Activated CD8-positive, alpha-beta T cell treated with anti-CD3 and anti-CD28 coated beads for 36 hours (primary cell): ENCODE results near the gene CYP27B1. TPM values are rescaled to one million over a fixed set of nuclear protein-coding genes. Genes with fewer than 3 reads are reported as not detected.
"Not testable (repeated sequence)": the region's sequence is repeated elsewhere in the genome, so short reads cannot be mapped to it uniquely, and the experiment has no call there.

Experiments
- ATAC-seq: fragments of 200-7000 bp; cut with Tn5 transposase; one replicate; pipeline ENCODE4 v1.10.0; 2021; ENCODE audit warnings: mild to moderate bottlenecking, moderate library complexity
- CTCF ChIA-PET: fragments of 350-600 bp; sonication (Branson Sonifier 250); formaldehyde crosslinking; loops from one replicate; lab custom pipeline; 2021; ENCODE audit warnings: antibody characterized with exemption; lab: Charles Lee
- POLR2A ChIA-PET: fragments of 350-600 bp; sonication (Branson Sonifier 250); formaldehyde crosslinking; loops from one replicate; lab custom pipeline; 2021; ENCODE audit warnings: antibody characterized with exemption; lab: Charles Lee
- DNase-seq: peaks from one replicate; pipeline ENCODE4 v3.0.0-alpha.2; 2020
- H3K27ac Mint-ChIP-seq: one replicate; pipeline ENCODE4 v1.8.0; 2021; ENCODE audit warnings: mild to moderate bottlenecking, mixed read lengths
- H3K27me3 Mint-ChIP-seq: one replicate; pipeline ENCODE4 v1.8.0; 2021; ENCODE audit warnings: mixed read lengths
- H3K36me3 Mint-ChIP-seq: one replicate; pipeline ENCODE4 v1.8.0; 2021; ENCODE audit warnings: low read depth, mixed read lengths
- H3K4me1 Mint-ChIP-seq: one replicate; pipeline ENCODE4 v1.8.0; 2021; ENCODE audit warnings: low read depth, mixed read lengths
- H3K4me3 Mint-ChIP-seq: one replicate; pipeline ENCODE4 v1.8.0; 2021; ENCODE audit warnings: mild to moderate bottlenecking, moderate library complexity, mixed read lengths
- H3K9me3 Mint-ChIP-seq: one replicate; pipeline ENCODE4 v1.8.0; 2021; ENCODE audit warnings: mixed read lengths
- intact Hi-C: fragments of 100-400 bp; cut with micrococcal nuclease; formaldehyde crosslinking; loops from one replicate; pipeline ENCODE4 v1.10.0; 2022
- total RNA-seq, 2 experiments: library from RNA; stranded (reverse); gene quantifications; one replicate each; pipeline ENCODE4 v1.2.3, GENCODE V29; 2021
- TF ChIP-seq, protein P1 (sequence below): fragments of 200-600 bp; IDR thresholded peaks from one replicate; pipeline ENCODE4 v1.8.0; 2022; ENCODE audit warnings: antibody characterized with exemption, mild to moderate bottlenecking

Gene CYP27B1
- total RNA-seq, 2 experiments from 2014 or later = 7.6 to 7.9 TPM

DNA sequence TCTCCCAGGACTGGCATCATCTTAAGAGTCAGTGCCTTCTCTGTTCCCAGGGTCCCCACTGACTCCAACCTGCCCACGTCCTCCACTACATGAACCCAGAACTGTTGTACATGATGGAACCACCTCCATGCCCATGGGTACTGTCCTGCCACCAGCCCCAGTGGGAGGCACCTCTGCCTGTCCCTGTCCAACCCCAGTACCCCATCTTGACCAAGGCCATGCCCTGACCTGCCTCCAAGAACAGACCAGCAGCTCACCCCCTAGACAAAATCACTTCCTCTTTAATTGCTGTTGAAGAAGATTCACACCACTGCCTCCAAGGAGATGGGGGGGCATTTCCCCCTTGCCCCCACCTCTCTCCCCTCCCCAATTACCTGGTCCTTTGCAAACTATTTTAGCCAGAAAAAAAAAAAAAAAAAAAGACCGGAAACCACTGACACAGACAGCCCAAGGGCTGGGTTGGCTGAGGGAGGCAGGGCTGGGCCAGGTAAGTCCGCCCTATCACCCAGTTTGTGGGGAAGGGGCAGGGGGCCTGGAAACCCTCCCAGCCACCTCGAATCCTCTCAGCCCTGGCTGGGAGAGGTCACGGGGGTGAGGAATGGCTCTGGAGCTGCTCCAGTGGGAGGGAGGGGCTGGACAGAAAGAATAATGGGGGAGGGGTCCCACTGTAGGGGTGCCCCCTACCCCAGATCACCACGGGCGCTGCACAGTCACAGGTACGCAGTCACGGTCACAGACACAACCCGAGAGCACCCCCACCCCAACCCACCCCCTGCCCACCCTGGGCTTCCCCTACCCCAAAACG is 41.7 kb downstream of the CYP27B1 start:
- peaks cover 6% of the 10 kb centered on the region for H3K4me1 Mint-ChIP-seq
- intact Hi-C loops = no loop called here
- CTCF ChIA-PET = interaction anchor here (1.4 to 1.5 kb wide), 2 partner anchors 16 to 69 kb away, joined by 3 to 8 read pairs; no protein-coding TSS in a partner anchor
- POLR2A ChIA-PET = interaction anchor here (0.9 to 1.4 kb wide), 5 partner anchors 12 to 150 kb away, joined by 3 read pairs; partner anchors contain the start of gene OS9
- H3K9me3 Mint-ChIP-seq = no peaks in the 10 kb centered on the region
- no peak for ATAC-seq
- TF ChIP-seq, protein P1, sequence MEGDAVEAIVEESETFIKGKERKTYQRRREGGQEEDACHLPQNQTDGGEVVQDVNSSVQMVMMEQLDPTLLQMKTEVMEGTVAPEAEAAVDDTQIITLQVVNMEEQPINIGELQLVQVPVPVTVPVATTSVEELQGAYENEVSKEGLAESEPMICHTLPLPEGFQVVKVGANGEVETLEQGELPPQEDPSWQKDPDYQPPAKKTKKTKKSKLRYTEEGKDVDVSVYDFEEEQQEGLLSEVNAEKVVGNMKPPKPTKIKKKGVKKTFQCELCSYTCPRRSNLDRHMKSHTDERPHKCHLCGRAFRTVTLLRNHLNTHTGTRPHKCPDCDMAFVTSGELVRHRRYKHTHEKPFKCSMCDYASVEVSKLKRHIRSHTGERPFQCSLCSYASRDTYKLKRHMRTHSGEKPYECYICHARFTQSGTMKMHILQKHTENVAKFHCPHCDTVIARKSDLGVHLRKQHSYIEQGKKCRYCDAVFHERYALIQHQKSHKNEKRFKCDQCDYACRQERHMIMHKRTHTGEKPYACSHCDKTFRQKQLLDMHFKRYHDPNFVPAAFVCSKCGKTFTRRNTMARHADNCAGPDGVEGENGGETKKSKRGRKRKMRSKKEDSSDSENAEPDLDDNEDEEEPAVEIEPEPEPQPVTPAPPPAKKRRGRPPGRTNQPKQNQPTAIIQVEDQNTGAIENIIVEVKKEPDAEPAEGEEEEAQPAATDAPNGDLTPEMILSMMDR = no peak
- no peak overlapping the region for H3K4me3 Mint-ChIP-seq
- DNase-seq = no peak
- H3K36me3 Mint-ChIP-seq = peaks cover 25% of the 10 kb centered on the region
- H3K27me3 Mint-ChIP-seq = no peaks in the 10 kb centered on the region
- H3K27ac Mint-ChIP-seq = no peak overlapping the region

DNA sequence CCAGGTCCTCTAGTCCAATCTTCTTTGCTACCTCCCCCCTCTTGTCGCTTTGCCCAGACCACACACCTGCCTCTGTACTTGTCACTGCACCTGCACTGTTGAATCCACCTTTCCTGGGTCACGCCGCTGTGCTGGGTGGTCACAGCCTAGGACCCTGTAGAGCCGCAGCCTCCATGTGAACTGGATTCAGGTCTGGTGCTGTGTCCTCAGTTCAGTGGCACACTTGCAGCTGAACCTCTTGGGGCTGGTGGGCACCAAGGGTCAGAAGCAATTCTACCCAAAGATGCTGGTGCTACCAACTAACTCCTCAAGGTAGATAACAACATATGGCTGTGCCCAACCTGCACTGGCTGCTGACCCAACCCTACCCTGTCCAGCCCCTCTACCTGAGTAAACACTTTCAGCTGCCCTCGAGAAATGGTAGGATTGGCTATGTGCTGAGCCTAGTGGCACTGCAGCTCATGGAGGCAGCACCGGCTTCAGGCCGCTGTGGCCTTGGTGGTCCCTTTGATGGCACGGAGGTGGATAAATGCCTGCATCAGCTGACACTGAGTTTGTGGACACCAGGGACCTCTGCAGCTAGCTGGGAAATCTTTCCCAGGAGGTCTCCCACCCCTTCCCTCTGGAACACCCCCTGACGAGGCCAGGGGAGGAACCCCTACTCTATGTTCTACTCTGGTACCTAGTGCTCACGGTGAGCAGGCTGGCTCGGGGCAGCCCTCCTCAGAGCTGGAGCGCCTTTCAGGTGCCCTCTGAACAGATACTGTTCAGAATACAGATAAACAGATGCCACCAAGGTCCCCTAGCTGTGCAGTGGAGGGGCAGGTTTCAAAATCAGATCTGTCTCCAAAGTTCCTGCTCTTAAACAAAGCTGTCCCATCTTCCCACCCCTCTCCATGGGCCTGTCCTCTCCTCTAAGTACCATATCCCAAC is 42.6 kb downstream of the CYP27B1 start:
- Mint-ChIP-seq H3K4me1 (peaks cover 6% of the 10 kb centered on the region), H3K36me3 (peaks cover 23% of the 10 kb centered on the region), H3K9me3 (no peaks in the 10 kb centered on the region), H3K27ac (no peak overlapping the region), H3K4me3 (no peak overlapping the region), H3K27me3 (no peaks in the 10 kb centered on the region)
- TF ChIP-seq, protein P1 = no peak
- ChIA-PET CTCF (interaction anchor here (1.8 kb wide), 1 partner anchor 12 kb away, joined by 4 read pairs; no protein-coding TSS in a partner anchor), POLR2A (interaction anchor here (0.9 to 1.5 kb wide), 8 partner anchors 12 to 162 kb away, joined by 3 to 4 read pairs (median 3); partner anchors contain the start of genes OS9 and TSPAN31)
- no peak for DNase-seq
- peak; percentile 21 for ATAC-seq
- intact Hi-C loops = no loop called here

DNA sequence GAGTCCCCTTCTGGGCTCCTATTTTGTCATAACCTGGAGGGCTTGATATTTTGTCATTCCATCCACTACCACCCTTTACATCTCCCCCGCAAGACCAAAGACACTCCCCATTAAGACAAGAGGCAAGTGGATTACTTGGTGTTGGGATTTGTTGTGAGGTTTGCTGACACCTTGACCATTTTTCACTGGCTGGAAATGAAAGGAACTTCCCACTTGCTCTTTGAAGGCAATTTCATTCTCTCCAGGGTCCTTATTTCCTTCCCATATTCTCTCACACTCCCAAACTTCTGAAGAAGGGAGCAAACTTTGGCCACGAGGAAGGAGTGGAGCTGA is 43.3 kb downstream of the CYP27B1 start:
- H3K9me3 Mint-ChIP-seq = no peaks in the 10 kb centered on the region
- H3K27ac Mint-ChIP-seq = no peak overlapping the region
- peaks cover 6% of the 10 kb centered on the region for H3K4me1 Mint-ChIP-seq
- ChIA-PET CTCF (interaction anchor here (0.8 to 1.8 kb wide), 4 partner anchors 10 to 19 kb away, joined by 3 to 4 read pairs (median 3); no protein-coding TSS in a partner anchor), POLR2A (interaction anchor here (0.9 to 1.5 kb wide), 6 partner anchors 17 to 161 kb away, joined by 3 to 4 read pairs (median 3); partner anchors contain the start of genes OS9 and TSPAN31)
- H3K27me3 Mint-ChIP-seq = no peaks in the 10 kb centered on the region
- ATAC-seq (no peak), DNase-seq (no peak)
- no peak overlapping the region for H3K4me3 Mint-ChIP-seq
- TF ChIP-seq, protein P1 = no peak
- peaks cover 25% of the 10 kb centered on the region for H3K36me3 Mint-ChIP-seq
- intact Hi-C loops = no loop called here

DNA sequence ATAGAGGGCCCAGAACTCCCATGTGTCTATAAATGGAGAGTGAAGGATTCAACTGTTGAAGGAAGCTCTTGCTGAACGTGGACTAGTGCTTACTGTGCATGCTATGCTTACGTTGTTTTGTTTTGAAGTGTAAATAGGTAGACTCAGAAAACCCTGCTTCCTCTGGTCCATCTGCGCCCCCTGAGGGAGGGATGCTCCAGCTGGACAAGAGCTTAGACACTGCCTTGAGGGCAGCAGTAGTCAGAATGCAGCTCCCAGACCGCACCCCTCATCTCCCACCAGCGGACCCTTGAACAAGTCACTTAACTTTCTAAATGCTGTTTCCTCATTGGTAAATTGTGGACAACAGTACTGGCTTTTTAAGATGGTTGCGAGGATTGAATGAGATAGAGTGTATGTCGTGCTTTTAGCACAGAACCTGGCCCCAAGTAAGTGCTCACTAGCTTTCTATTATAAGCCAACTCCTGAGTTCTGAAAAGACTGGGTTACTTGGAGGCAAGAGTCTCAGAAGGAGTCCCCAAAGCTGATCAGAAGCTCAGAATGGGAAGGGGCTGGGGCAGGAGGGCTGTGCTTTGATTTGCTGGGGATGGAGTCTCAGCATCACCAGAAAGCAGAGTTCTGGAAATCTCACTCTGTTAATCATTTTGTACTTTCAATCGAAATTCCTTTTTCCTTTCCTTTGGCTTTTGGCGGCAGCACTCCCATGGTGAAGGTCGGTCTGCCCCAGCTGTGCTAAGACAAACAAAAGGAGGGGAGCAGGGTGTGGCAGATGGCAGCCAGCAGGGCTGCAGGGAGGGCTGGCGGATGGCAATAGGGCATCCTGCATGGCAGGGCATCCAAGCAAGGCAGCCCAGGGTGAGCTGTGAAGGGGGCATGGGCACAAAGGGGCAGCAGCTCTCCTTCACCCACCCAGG is 43.9 kb downstream of the CYP27B1 start:
- TF ChIP-seq, protein P1 = no peak
- Mint-ChIP-seq H3K4me1 (peaks cover 6% of the 10 kb centered on the region), H3K27me3 (no peaks in the 10 kb centered on the region), H3K27ac (no peak overlapping the region), H3K9me3 (no peaks in the 10 kb centered on the region), H3K36me3 (peaks cover 27% of the 10 kb centered on the region), H3K4me3 (no peak overlapping the region)
- POLR2A ChIA-PET = interaction anchor here (0.7 to 1.5 kb wide), 4 partner anchors 19 to 160 kb away, joined by 3 to 4 read pairs (median 3); partner anchors contain the start of gene TSPAN31
- DNase-seq (no peak), ATAC-seq (no peak)
- CTCF ChIA-PET = interaction anchor here (0.8 to 1.8 kb wide), 4 partner anchors 10 to 18 kb away, joined by 3 to 4 read pairs (median 3); no protein-coding TSS in a partner anchor
- intact Hi-C loops = no loop called here

DNA sequence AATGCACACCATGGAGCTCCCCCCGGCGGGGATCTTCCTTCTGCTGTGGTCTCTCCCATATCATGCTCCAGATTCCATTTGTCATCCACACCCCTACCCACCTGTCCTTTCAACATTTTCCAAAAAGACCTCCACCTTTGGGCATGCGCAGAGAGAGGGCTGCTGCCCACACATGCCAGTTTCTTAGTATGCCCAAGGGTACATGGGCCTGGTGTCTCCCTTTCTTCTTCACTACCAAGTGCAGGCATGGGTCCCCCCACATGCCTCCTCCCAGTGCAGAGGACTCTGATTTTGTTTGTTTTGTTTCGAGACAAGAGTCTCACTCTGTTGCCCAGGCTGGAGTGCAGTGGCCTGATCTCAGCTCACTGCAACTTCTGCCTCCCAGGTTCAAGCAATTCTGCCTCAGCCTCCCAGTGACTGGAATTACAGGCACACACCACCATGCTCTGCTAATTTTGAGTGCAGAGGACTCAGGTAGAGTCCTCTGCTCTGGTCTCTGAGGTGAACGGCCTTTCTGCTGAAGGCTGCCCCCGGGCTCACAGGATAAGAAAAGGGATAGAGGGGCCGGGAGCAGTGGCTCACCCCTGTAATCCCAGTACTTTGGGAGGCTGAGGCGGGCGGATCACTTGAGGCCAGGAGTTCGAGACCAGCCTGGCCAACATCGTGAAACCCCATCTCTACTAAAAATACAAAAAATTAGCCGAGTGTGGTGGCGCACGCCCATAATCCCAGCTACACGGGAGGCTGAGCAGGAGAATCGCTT is 44.9 kb downstream of the CYP27B1 start:
- POLR2A ChIA-PET = interaction anchor here (0.6 to 1.0 kb wide), 4 partner anchors 13 to 23 kb away, joined by 3 to 4 read pairs (median 3); partner anchors contain the start of gene TSPAN31
- H3K9me3 Mint-ChIP-seq = not testable (repeated sequence)
- peaks cover 21% of the 10 kb centered on the region for H3K36me3 Mint-ChIP-seq

More for the DNA sequence above, 44.9 kb downstream of the CYP27B1 start:
- CTCF ChIA-PET, DNase-seq, H3K4me1 Mint-ChIP-seq, intact Hi-C loops, ATAC-seq, H3K4me3 Mint-ChIP-seq, H3K27me3 Mint-ChIP-seq: not testable (repeated sequence)
- H3K27ac Mint-ChIP-seq = peak overlapping the region; percentile 65
